Neural cell (in vitro differentiated cells): ENCODE results near the gene HIBCH.

Source experiments
- EP300 ChIP-seq: fragments of 450-650 bp; conservative IDR thresholded peaks from 2 replicates; pipeline ENCODE4 v1.6.1; 2014; ENCODE audit warnings: antibody characterized with exemption, mild to moderate bottlenecking, moderate library complexity; ENCODE audit not compliant: poor library complexity, severe bottlenecking
- EZH2 ChIP-seq: fragments of 200-600, 300-800 bp; shearing (Covaris generic), sonication (generic); IDR thresholded peaks from 2 replicates; pipeline ENCODE4 v1.6.1; 2014; ENCODE audit warnings: antibody characterized with exemption, low read length, borderline replicate concordance, mild to moderate bottlenecking; ENCODE audit not compliant: insufficient read depth, poor library complexity, severe bottlenecking
- MXI1 ChIP-seq: fragments of 450-650 bp; conservative IDR thresholded peaks from 2 replicates; pipeline ENCODE4 v1.6.1; 2014; ENCODE audit warnings: antibody characterized with exemption, mild to moderate bottlenecking; ENCODE audit not compliant: poor library complexity, severe bottlenecking
- POLR2AphosphoS5 ChIP-seq: IDR thresholded peaks from 2 replicates; pipeline ENCODE4 v1.6.1; 2012
- RAD21 ChIP-seq: fragments of 450-650 bp; conservative IDR thresholded peaks from 2 replicates; pipeline ENCODE4 v1.6.1; 2014; ENCODE audit warnings: antibody characterized with exemption, mild to moderate bottlenecking, moderate library complexity
- SMC3 ChIP-seq: fragments of 450-650 bp; conservative IDR thresholded peaks from 2 replicates; pipeline ENCODE4 v1.6.1; 2014; ENCODE audit warnings: antibody characterized with exemption, mild to moderate bottlenecking, moderate library complexity; ENCODE audit not compliant: poor library complexity
- TAF1 ChIP-seq: IDR thresholded peaks from 2 replicates; pipeline ENCODE4 v1.6.1; 2012; ENCODE audit warnings: low read depth
- TF ChIP-seq, protein P1 (sequence below): fragments of 450-650 bp; IDR thresholded peaks from 2 replicates; pipeline ENCODE4 v1.5.1; 2014; ENCODE audit warnings: antibody characterized with exemption, mild to moderate bottlenecking, moderate library complexity; ENCODE audit not compliant: poor library complexity, severe bottlenecking
- TF ChIP-seq, protein P2 (sequence below): IDR thresholded peaks from 2 replicates; pipeline ENCODE4 v1.6.1; 2012; ENCODE audit warnings: borderline replicate concordance

DNA sequence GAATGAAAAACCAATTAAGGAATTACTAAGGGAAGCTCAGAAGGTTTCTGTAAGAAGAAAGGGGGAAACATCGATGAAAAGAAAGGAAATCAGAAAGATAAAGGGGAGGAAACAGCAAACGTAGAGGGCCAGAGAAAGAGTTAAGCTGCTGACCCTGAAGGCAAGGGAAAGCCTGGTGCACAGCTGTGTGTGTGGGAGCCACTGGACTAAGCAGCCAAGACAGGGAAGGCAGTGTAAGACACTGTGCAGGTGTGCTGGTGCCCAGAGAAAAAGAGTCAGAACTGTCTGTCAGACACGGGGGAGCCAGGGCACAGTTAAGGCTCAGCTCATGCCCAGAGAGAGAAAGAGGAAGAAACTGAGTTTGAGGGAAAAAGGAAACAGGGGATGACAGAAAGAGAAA, 104.0 kb downstream of the HIBCH start:
- TF ChIP-seq, protein P1, sequence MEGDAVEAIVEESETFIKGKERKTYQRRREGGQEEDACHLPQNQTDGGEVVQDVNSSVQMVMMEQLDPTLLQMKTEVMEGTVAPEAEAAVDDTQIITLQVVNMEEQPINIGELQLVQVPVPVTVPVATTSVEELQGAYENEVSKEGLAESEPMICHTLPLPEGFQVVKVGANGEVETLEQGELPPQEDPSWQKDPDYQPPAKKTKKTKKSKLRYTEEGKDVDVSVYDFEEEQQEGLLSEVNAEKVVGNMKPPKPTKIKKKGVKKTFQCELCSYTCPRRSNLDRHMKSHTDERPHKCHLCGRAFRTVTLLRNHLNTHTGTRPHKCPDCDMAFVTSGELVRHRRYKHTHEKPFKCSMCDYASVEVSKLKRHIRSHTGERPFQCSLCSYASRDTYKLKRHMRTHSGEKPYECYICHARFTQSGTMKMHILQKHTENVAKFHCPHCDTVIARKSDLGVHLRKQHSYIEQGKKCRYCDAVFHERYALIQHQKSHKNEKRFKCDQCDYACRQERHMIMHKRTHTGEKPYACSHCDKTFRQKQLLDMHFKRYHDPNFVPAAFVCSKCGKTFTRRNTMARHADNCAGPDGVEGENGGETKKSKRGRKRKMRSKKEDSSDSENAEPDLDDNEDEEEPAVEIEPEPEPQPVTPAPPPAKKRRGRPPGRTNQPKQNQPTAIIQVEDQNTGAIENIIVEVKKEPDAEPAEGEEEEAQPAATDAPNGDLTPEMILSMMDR: no peak
- TF ChIP-seq EP300 (no peak), EZH2 (no peak), POLR2AphosphoS5 (no peak), TAF1 (no peak), SMC3 (no peak), RAD21 (no peak), MXI1 (no peak)
- TF ChIP-seq, protein P2, sequence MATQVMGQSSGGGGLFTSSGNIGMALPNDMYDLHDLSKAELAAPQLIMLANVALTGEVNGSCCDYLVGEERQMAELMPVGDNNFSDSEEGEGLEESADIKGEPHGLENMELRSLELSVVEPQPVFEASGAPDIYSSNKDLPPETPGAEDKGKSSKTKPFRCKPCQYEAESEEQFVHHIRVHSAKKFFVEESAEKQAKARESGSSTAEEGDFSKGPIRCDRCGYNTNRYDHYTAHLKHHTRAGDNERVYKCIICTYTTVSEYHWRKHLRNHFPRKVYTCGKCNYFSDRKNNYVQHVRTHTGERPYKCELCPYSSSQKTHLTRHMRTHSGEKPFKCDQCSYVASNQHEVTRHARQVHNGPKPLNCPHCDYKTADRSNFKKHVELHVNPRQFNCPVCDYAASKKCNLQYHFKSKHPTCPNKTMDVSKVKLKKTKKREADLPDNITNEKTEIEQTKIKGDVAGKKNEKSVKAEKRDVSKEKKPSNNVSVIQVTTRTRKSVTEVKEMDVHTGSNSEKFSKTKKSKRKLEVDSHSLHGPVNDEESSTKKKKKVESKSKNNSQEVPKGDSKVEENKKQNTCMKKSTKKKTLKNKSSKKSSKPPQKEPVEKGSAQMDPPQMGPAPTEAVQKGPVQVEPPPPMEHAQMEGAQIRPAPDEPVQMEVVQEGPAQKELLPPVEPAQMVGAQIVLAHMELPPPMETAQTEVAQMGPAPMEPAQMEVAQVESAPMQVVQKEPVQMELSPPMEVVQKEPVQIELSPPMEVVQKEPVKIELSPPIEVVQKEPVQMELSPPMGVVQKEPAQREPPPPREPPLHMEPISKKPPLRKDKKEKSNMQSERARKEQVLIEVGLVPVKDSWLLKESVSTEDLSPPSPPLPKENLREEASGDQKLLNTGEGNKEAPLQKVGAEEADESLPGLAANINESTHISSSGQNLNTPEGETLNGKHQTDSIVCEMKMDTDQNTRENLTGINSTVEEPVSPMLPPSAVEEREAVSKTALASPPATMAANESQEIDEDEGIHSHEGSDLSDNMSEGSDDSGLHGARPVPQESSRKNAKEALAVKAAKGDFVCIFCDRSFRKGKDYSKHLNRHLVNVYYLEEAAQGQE: no peak
